WTC11 (cell line): ENCODE results near the gene SAPCD2. TPM values are rescaled to one million over a fixed set of nuclear protein-coding genes. Genes with fewer than 3 reads are reported as not detected.
A peak's percentile ranks its signal among the peaks of the same experiment; 100 is the strongest.

ENCODE experiments used
- ATAC-seq: fragments of 200-7000 bp; cut with Tn5 transposase; 2 replicates; pipeline ENCODE4 v1.10.0; 2021; ENCODE audit warnings: mild to moderate bottlenecking, moderate library complexity
- CTCF ChIA-PET: fragments of 300-600 bp; sonication (Branson Sonifier 250); formaldehyde crosslinking; loops from one replicate; lab custom pipeline; 2021; ENCODE audit warnings: antibody characterized with exemption; lab: Charles Lee
- POLR2A ChIA-PET: fragments of 350-600 bp; sonication (Branson Sonifier 250); formaldehyde crosslinking; loops from one replicate; lab custom pipeline; 2021; ENCODE audit warnings: antibody characterized with exemption; lab: Charles Lee
- DNase-seq: peaks from one replicate; pipeline ENCODE4 v3.0.0; 2021; ENCODE audit warnings: low spot score
- H3K27ac Mint-ChIP-seq: 2 replicates; pipeline ENCODE4 v1.8.0; 2021; ENCODE audit warnings: mixed read lengths
- H3K27me3 Mint-ChIP-seq: 2 replicates; pipeline ENCODE4 v1.8.0; 2021; ENCODE audit warnings: low read depth, mild to moderate bottlenecking, moderate library complexity, mixed read lengths
- H3K36me3 Mint-ChIP-seq: 2 replicates; pipeline ENCODE4 v1.8.0; 2021; ENCODE audit warnings: mixed read lengths
- H3K4me1 Mint-ChIP-seq: 2 replicates; pipeline ENCODE4 v1.8.0; 2022; ENCODE audit warnings: mixed read lengths
- H3K4me3 Mint-ChIP-seq: 2 replicates; pipeline ENCODE4 v1.8.0; 2021; ENCODE audit warnings: mild to moderate bottlenecking, moderate library complexity, mixed read lengths
- H3K9me3 Mint-ChIP-seq: 2 replicates; pipeline ENCODE4 v1.8.0; 2021; ENCODE audit warnings: mixed read lengths
- GABPB1 ChIP-seq: sonication (generic); formaldehyde crosslinking; IDR thresholded peaks from 2 replicates; pipeline ENCODE4 v1.8.1; 2023; ENCODE audit warnings: mild to moderate bottlenecking, missing genetic modification reagents
- SP1 ChIP-seq: sonication (generic); formaldehyde crosslinking; conservative IDR thresholded peaks from 2 replicates; pipeline ENCODE4 v1.8.1; 2022; ENCODE audit warnings: missing genetic modification reagents
- ZNF263 ChIP-seq: sonication (generic); formaldehyde crosslinking; IDR thresholded peaks from 2 replicates; pipeline ENCODE4 v1.8.1; 2022; ENCODE audit warnings: low read depth, mild to moderate bottlenecking, moderate library complexity, missing genetic modification reagents
- total RNA-seq: library from RNA; stranded (reverse); gene quantifications from 3 replicates; pipeline ENCODE4 v1.2.3, GENCODE V29; 2021
- TF ChIP-seq, protein P1 (sequence below): fragments of 250-450 bp; sonication (Bioruptor Pico); IDR thresholded peaks from 2 replicates; pipeline ENCODE4 v2.1.2; 2022; ENCODE audit warnings: mild to moderate bottlenecking, moderate library complexity
- TF ChIP-seq, protein P2 (sequence below): sonication (generic); formaldehyde crosslinking; IDR thresholded peaks from 2 replicates; pipeline ENCODE4 v1.8.0; 2022; ENCODE audit warnings: mild to moderate bottlenecking, missing genetic modification reagents
- TF ChIP-seq, protein P3 (sequence below): sonication (generic); formaldehyde crosslinking; IDR thresholded peaks from 2 replicates; pipeline ENCODE4 v1.8.1; 2022; ENCODE audit warnings: low read depth, mild to moderate bottlenecking, moderate library complexity, missing genetic modification reagents, borderline replicate concordance
- TF ChIP-seq, protein P4 (sequence below): sonication (generic); formaldehyde crosslinking; IDR thresholded peaks from 2 replicates; pipeline ENCODE4 v1.8.0; 2023; ENCODE audit warnings: mild to moderate bottlenecking, missing genetic modification reagents
- TF ChIP-seq, protein P5 (sequence below): sonication (generic); formaldehyde crosslinking; IDR thresholded peaks from 2 replicates; pipeline ENCODE4 v1.8.0; 2022; ENCODE audit warnings: mild to moderate bottlenecking, missing genetic modification reagents

Gene SAPCD2
- total RNA-seq, 1 experiment from 2014 or later = 67.0 TPM

DNA sequence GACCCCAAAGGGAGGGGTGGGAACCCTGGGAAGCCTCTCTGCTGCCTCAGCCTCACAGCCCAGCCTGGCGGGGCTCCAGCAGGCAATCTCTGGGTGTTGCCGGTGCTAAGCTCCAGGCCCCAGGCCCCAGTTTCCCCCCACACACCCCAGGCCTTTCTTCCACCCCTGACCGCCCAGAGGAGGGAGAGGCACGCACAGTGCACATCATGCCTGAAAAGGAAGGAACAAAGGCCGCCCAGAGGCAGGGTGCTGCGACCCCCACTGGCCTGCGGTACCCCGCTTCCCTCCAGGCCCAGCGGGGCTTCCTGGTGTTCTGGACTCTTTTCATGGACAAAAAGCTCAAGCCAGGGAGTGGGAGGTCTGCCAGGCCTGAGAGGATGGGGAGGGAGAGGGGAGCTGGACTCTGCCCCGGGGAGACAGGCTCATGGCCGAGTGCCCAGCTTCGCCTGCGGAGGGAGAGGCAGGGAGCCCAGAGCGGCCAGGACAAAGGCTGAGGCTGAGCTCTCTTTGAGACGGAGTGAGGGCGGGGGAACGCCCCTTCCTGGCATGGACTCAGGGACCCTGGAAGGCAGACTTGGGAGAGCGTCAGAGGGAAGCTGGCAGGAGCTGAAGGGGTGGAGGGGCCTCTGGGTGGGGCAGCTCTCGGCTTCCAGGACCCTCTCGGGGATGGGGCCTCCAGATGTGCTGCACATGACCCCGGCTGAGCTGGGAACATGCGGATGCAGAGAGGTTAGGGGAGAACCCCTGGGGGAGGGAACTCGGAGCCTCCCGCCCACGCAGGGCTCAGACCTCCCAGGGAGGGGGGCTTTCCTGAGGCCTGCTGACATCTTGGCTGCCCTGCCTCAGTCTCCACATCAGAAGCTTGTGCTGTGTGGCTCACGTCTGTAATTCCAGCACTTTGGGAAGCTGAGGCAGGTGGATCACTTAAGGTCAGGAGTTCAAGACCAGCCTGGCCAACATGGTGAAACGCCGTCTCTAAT lies 14.7 kb downstream of the SAPCD2 start (continued):
- TF ChIP-seq, protein P1, sequence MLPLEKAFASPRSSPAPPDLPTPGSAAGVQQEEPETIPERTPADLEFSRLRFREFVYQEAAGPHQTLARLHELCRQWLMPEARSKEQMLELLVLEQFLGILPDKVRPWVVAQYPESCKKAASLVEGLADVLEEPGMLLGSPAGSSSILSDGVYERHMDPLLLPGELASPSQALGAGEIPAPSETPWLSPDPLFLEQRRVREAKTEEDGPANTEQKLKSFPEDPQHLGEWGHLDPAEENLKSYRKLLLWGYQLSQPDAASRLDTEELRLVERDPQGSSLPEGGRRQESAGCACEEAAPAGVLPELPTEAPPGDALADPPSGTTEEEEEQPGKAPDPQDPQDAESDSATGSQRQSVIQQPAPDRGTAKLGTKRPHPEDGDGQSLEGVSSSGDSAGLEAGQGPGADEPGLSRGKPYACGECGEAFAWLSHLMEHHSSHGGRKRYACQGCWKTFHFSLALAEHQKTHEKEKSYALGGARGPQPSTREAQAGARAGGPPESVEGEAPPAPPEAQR (CRISPR knock-in tag) = no peak
- TF ChIP-seq, protein P2, sequence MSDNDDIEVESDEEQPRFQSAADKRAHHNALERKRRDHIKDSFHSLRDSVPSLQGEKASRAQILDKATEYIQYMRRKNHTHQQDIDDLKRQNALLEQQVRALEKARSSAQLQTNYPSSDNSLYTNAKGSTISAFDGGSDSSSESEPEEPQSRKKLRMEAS (CRISPR knock-in tag) = no peak
- TF ChIP-seq, protein P3, sequence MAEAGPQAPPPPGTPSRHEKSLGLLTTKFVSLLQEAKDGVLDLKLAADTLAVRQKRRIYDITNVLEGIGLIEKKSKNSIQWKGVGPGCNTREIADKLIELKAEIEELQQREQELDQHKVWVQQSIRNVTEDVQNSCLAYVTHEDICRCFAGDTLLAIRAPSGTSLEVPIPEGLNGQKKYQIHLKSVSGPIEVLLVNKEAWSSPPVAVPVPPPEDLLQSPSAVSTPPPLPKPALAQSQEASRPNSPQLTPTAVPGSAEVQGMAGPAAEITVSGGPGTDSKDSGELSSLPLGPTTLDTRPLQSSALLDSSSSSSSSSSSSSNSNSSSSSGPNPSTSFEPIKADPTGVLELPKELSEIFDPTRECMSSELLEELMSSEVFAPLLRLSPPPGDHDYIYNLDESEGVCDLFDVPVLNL (CRISPR knock-in tag) = no peak
- TF ChIP-seq, protein P4, sequence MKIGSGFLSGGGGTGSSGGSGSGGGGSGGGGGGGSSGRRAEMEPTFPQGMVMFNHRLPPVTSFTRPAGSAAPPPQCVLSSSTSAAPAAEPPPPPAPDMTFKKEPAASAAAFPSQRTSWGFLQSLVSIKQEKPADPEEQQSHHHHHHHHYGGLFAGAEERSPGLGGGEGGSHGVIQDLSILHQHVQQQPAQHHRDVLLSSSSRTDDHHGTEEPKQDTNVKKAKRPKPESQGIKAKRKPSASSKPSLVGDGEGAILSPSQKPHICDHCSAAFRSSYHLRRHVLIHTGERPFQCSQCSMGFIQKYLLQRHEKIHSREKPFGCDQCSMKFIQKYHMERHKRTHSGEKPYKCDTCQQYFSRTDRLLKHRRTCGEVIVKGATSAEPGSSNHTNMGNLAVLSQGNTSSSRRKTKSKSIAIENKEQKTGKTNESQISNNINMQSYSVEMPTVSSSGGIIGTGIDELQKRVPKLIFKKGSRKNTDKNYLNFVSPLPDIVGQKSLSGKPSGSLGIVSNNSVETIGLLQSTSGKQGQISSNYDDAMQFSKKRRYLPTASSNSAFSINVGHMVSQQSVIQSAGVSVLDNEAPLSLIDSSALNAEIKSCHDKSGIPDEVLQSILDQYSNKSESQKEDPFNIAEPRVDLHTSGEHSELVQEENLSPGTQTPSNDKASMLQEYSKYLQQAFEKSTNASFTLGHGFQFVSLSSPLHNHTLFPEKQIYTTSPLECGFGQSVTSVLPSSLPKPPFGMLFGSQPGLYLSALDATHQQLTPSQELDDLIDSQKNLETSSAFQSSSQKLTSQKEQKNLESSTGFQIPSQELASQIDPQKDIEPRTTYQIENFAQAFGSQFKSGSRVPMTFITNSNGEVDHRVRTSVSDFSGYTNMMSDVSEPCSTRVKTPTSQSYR (CRISPR knock-in tag) = no peak

DNA sequence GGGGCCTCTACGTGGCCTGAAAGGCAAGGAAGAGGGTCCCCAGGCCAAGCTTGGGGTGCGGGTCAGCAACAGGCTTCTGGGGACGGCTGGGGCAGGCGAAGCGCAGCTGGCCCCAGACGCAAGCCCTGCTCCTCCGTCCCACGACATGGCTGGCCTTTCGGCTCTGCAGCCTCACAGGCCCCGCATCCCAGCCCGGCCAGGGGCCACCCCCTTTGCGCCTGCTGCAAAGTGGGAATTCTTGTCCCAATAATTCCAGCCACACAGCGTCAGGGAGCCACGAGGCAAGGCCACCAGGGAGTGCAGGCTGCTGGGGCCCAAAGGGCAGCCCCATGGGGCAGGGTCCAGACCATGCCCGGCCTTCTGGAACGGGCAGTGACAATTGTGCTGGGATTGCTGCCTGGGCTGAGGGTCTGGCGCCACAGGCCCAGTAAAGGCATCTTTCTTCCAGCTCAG lies 15.4 kb downstream of the SAPCD2 start:
- POLR2A ChIA-PET = interaction anchor here (1.0 to 1.3 kb wide), 2 partner anchors 32 to 146 kb away, joined by 3 to 4 read pairs; partner anchors contain the start of genes MAN1B1 and TPRN
- no peaks in the 10 kb centered on the region for H3K36me3 Mint-ChIP-seq
- H3K4me3 Mint-ChIP-seq = no peak overlapping the region
- peaks cover 29% of the 10 kb centered on the region for H3K27me3 Mint-ChIP-seq
- no peak for DNase-seq
- ATAC-seq = no peak
- no peak overlapping the region for H3K27ac Mint-ChIP-seq
- H3K4me1 Mint-ChIP-seq = 0 out of 2 replicates have a peak, but pooled peaks cover 2% of the 10 kb centered on the region
- no peaks in the 10 kb centered on the region for H3K9me3 Mint-ChIP-seq
- CTCF ChIA-PET = interaction anchor here (1.2 to 10.4 kb wide), 9 partner anchors 8 to 383 kb away, joined by 3 to 240 read pairs (median 10); partner anchors contain the start of genes ABCA2, NPDC1, PAXX and RNF224
- TF ChIP-seq, protein P5, sequence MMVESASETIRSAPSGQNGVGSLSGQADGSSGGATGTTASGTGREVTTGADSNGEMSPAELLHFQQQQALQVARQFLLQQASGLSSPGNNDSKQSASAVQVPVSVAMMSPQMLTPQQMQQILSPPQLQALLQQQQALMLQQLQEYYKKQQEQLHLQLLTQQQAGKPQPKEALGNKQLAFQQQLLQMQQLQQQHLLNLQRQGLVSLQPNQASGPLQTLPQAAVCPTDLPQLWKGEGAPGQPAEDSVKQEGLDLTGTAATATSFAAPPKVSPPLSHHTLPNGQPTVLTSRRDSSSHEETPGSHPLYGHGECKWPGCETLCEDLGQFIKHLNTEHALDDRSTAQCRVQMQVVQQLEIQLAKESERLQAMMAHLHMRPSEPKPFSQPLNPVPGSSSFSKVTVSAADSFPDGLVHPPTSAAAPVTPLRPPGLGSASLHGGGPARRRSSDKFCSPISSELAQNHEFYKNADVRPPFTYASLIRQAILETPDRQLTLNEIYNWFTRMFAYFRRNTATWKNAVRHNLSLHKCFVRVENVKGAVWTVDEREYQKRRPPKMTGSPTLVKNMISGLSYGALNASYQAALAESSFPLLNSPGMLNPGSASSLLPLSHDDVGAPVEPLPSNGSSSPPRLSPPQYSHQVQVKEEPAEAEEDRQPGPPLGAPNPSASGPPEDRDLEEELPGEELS (CRISPR knock-in tag) = 0 out of 2 replicates have a peak, but pooled peaks have one; percentile 6
- no peak for TF ChIP-seq ZNF263 (CRISPR knock-in tag)
- TF ChIP-seq, all 79 proteins: peak for 1

DNA sequence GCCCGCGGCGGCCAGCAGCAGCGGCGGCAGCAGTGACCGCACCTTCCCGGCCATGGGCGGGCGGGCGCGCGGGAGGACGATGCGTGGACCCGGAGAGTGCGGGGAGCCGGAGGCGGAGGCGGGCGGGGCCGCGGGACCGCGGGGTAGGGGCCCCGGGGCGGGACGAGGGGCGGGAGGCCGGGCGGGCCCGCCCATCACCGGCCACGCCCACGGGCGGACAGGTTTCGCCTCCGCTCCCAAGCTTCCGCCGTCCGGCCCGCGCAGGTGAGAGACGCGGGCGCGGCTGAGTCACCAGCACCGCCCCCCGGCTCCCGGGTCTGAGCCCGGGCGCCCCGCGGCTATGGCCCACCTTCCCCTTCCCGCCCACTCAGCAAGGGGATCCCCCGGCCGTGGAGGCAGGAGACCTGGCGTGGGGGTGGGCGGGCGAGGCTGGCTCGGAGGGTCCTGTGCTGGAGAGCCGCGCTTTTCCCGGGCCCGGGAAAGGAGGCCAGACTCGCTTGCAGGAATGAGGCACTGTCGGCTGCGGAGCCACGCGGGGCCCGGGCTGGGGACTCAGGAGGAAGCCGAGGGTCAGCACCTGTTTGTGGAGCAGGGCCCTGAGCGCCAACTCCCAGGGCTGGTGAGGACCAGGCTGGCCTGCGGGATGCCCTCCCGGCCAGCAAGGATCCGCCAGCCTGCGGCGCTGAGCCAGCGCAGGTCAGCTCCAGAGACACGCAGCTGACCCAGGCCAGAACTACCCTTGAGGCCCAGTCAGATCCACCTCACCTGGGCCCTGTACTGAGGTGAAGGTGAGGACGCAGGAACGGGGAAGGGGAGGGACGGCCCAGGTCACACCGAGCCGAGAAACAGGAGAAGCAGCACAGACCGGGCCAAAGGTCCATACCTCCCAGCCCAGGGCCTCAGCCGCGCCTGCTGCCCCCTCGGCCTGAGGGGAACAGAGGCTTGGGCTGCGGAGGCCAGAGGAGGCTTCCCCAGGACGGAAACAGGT lies 16.1 kb downstream of the SAPCD2 start, which contains the start of gene ENTPD2:
Gene ENTPD2, minus strand, starts transcription at position 118 of the 988 bp plus-strand sequence. Its CDS starts 64 bp downstream, at position 54.
- ATAC-seq (peak; percentile 52), DNase-seq (peak; percentile 56)
- Mint-ChIP-seq H3K9me3 (no peaks in the 10 kb centered on the region), H3K27ac (no peak within 1 kb of the TSS), H3K36me3 (no peaks in the 10 kb centered on the region), H3K4me3 (peak within 1 kb of the TSS; percentile 45), H3K4me1 (peaks cover 6% of the 10 kb centered on the region; the same call in 1 of the 2 replicates), H3K27me3 (peaks cover 37% of the 10 kb centered on the region)
- no peak for TF ChIP-seq ZNF263 (CRISPR knock-in tag)
- 0 out of 2 replicates have a peak, but pooled peaks have one; percentile 53 for TF ChIP-seq SP1 (CRISPR knock-in tag)
- TF ChIP-seq, protein P5 (CRISPR knock-in tag) = 0 out of 2 replicates have a peak, but pooled peaks have one; percentile 24
- 0 out of 2 replicates have a peak, but pooled peaks have one; percentile 24 for TF ChIP-seq GABPB1 (CRISPR knock-in tag)
- ChIA-PET CTCF (interaction anchor here (0.7 to 10.4 kb wide), 10 partner anchors 13 to 383 kb away, joined by 3 to 240 read pairs (median 4); partner anchors contain the start of genes ABCA2, PAXX, RNF224 and SAPCD2), POLR2A (interaction anchor here (1.0 kb wide), 1 partner anchor 32 kb away, joined by 3 read pairs; the partner anchor contains the start of gene MAN1B1)
